Ishikawa (cell line): Measurements from ENCODE around the gene RPP21.

Experiments used
- CEBPB ChIP-seq: IDR thresholded peaks from 2 replicates; pipeline ENCODE4 v1.6.1; 2012
- CREB1 ChIP-seq: IDR thresholded peaks from 2 replicates; pipeline ENCODE4 v1.6.1; 2012; ENCODE audit warnings: low read depth
- EGR1 ChIP-seq: IDR thresholded peaks from 2 replicates; pipeline ENCODE4 v1.6.1; 2012
- EP300 ChIP-seq: IDR thresholded peaks from 2 replicates; pipeline ENCODE4 v1.6.1; 2012; ENCODE audit warnings: borderline replicate concordance
- FOXM1 ChIP-seq: IDR thresholded peaks from 2 replicates; pipeline ENCODE4 v1.6.1; 2012; ENCODE audit warnings: low read depth, borderline replicate concordance
- MAX ChIP-seq: IDR thresholded peaks from 2 replicates; pipeline ENCODE4 v1.6.1; 2012
- NFIC ChIP-seq: IDR thresholded peaks from 2 replicates; pipeline ENCODE4 v1.6.1; 2012
- RAD21 ChIP-seq: IDR thresholded peaks from 2 replicates; pipeline ENCODE4 v1.6.1; 2012; ENCODE audit warnings: low read depth
- REST ChIP-seq: IDR thresholded peaks from 2 replicates; pipeline ENCODE4 v1.6.1; 2012; ENCODE audit warnings: low read depth, mild to moderate bottlenecking
- TAF1 ChIP-seq: IDR thresholded peaks from 2 replicates; pipeline ENCODE4 v1.6.1; 2012; ENCODE audit warnings: low read depth, mild to moderate bottlenecking
- TCF12 ChIP-seq: IDR thresholded peaks from 2 replicates; pipeline ENCODE4 v1.6.1; 2012; ENCODE audit warnings: low read depth
- TEAD4 ChIP-seq: IDR thresholded peaks from 2 replicates; pipeline ENCODE4 v1.6.1; 2012
- USF1 ChIP-seq: IDR thresholded peaks from 2 replicates; pipeline ENCODE4 v1.6.1; 2012
- YY1 ChIP-seq: IDR thresholded peaks from 2 replicates; pipeline ENCODE4 v1.6.1; 2012; ENCODE audit warnings: low read depth
- ZBTB7A ChIP-seq: IDR thresholded peaks from 2 replicates; pipeline ENCODE4 v1.6.1; 2012; ENCODE audit warnings: low read depth

RPP21 gene

GRCh38 chr6:30350524-30350923 lies 5.6 kb downstream of the RPP21 start:
- no peak for TF ChIP-seq ZBTB7A

- TF ChIP-seq CEBPB (no peak), FOXM1 (no peak), NFIC (no peak), YY1 (no peak), MAX (no peak), TEAD4 (no peak), EGR1 (no peak), ZBTB7A (no peak), REST (no peak), TAF1 (no peak)
Observed at GRCh38 chr6:30352550-30352949, 7.6 kb downstream of the RPP21 start.

- TF ChIP-seq MAX, result no peak
- no peak for TF ChIP-seq TCF12
- no peak for TF ChIP-seq CEBPB
- no peak for TF ChIP-seq TAF1
- no peak for TF ChIP-seq NFIC
- no peak for TF ChIP-seq EGR1
- TF ChIP-seq REST, result no peak
- no peak for TF ChIP-seq CREB1
- TF ChIP-seq FOXM1, result no peak
- TF ChIP-seq EP300, result no peak
- no peak for TF ChIP-seq TEAD4
- TF ChIP-seq ZBTB7A, result no peak
- no peak for TF ChIP-seq USF1
- no peak for TF ChIP-seq RAD21
- TF ChIP-seq YY1, result no peak
Observed at GRCh38 chr6:30355281-30355680, 10.3 kb downstream of the RPP21 start.

- TF ChIP-seq YY1 (no peak), USF1 (no peak), MAX (no peak)
Observed at GRCh38 chr6:30356536-30356935, 11.6 kb downstream of the RPP21 start.

GRCh38 chr6:30357678-30358540 lies 13.0 kb downstream of the RPP21 start:
- TF ChIP-seq EGR1 (no peak), RAD21 (peak; percentile 60), TCF12 (no peak)

GRCh38 chr6:30359276-30359675 lies 14.3 kb downstream of the RPP21 start:
- TF ChIP-seq USF1, result no peak
- no peak for TF ChIP-seq CEBPB
- no peak for TF ChIP-seq RAD21
- no peak for TF ChIP-seq CREB1
- TF ChIP-seq TAF1, result no peak
- TF ChIP-seq REST, result no peak
- TF ChIP-seq TCF12, result no peak
- TF ChIP-seq FOXM1, result no peak
- TF ChIP-seq EGR1, result no peak
- TF ChIP-seq EP300, result no peak
- TF ChIP-seq TEAD4, result no peak
- TF ChIP-seq YY1, result no peak
- no peak for TF ChIP-seq MAX
